KBM-7 (cell line): Measurements from ENCODE around the gene MID1.
A peak's percentile ranks its signal among the peaks of the same experiment; 100 is the strongest.

ENCODE experiments used
- DNase-seq: peaks from one replicate; pipeline ENCODE4 v3.0.0-alpha.2; 2015
- in situ Hi-C: fragments of 300-500 bp; cut with MboI; formaldehyde crosslinking; loops from 2 replicates; pipeline ENCODE4 v1.14.3; 2020; ENCODE audit warnings: low sequenced_read_pairs, low pct_unique_long_range_greater_than_20kb, mixed read lengths

The MID1 gene

GRCh38 chrX:10474913-10475568, 145.3 kb downstream of the MID1 start:
- no peak for DNase-seq
- in situ Hi-C loops, result no loop called here

- no peak for DNase-seq
- in situ Hi-C loops, result no loop called here
These were observed 145.9 kb downstream of the MID1 start for GRCh38 chrX:10474510-10474909.

GRCh38 chrX:10471418-10471817, 149.0 kb downstream of the MID1 start:
- no peak for DNase-seq
- in situ Hi-C loops, result no loop called here

DNA sequence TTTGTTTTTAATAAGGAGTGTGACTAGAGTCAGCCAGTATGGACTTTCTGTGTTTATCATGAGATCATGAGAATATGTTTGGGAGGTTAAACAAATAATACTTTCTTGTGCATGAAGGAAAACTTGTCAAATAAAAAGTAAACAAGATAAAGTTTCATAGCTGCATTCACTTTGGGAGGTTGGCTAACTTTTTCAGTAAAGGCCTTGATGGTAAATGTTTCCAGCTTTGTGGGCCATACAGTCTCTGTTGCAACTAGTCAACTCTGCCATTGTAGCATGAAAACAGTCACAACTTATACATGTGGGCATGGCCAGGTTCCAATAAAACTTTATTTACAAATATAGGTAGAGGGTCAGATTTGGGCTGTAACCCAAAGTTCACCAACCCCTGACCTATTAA, 150.4 kb downstream of the MID1 start:
- DNase-seq, result no peak
- in situ Hi-C loops, result no loop called here

GRCh38 chrX:10467793-10468192, 152.6 kb downstream of the MID1 start:
- DNase-seq, result peak; percentile 50
- in situ Hi-C loops, result no loop called here

GRCh38 chrX:10465254-10465653, 155.1 kb downstream of the MID1 start:
- in situ Hi-C loops, result no loop called here

GRCh38 chrX:10457092-10457491, 163.3 kb downstream of the MID1 start:
- no peak for DNase-seq
- in situ Hi-C loops, result no loop called here

More at GRCh38 chrX:10465254-10465653, 155.1 kb downstream of the MID1 start:
- no peak for DNase-seq

GRCh38 chrX:10453945-10454344, 166.4 kb downstream of the MID1 start:
- in situ Hi-C loops, result no loop called here
- DNase-seq, result no peak

- in situ Hi-C loops, result no loop called here
- DNase-seq, result no peak
These were observed 169.4 kb downstream of the MID1 start for GRCh38 chrX:10450959-10451355.

- in situ Hi-C loops, result no loop called here
- no peak for DNase-seq
These were observed 170.0 kb downstream of the MID1 start for GRCh38 chrX:10450229-10450958.

GRCh38 chrX:10447564-10448214, 172.7 kb downstream of the MID1 start:
- DNase-seq, result no peak
- in situ Hi-C loops, result no loop called here

DNA sequence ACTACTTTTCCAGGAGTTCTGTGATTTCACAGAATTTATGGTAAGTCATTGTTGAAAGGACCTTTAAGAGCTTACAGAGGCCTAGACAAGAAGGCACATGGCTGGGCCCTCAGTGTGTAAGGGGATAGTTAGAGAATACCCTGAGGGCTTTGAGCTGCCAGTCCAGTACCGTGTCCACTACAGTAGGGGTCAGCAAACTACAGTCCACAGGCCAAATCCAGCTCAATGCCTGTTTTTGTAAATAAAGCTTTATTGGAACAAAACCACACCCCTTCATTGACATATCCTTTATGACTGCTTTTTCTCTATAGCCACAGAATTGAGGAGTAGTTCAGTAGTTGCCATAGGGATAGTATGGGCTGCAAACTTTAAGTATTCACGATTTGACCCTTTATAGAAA, 176.2 kb downstream of the MID1 start:
- no peak for DNase-seq
- in situ Hi-C loops, result no loop called here

- in situ Hi-C loops, result no loop called here
- DNase-seq, result no peak
These were observed 178.9 kb downstream of the MID1 start for GRCh38 chrX:10441464-10441863.

DNA sequence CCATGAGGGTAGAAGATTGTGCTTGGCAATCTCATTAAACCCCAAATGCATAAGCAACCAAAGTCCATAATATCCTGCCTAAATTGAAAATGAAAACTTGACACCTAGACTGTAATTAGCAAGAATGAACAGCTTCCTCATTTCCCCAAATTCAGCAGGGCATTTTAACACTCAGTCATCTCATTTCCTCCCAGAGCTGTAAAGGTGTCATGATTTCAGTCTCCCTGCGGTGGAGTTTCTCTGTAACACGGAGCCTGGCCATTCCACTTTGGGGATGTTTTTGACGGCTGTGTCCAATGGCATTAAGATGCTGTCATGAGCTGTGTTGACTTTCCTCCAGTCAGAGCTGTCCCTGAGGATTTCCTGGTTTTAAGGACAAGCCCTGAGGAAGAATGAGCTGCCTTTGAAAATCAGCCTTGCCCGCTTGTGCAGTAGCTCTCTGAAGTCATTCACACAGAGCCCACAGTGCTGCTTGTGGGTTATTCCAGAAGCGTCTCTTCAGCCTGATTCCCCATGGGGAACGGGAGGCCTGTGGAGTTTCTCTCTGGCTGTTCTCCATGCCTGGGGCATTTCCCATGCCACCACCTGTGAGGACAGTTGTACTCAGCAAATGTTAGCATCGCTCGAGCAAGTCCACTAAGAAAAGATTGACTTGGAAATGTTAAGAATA, 187.0 kb downstream of the MID1 start:
- in situ Hi-C loops, result no loop called here
- peak; percentile 3 for DNase-seq

DNA sequence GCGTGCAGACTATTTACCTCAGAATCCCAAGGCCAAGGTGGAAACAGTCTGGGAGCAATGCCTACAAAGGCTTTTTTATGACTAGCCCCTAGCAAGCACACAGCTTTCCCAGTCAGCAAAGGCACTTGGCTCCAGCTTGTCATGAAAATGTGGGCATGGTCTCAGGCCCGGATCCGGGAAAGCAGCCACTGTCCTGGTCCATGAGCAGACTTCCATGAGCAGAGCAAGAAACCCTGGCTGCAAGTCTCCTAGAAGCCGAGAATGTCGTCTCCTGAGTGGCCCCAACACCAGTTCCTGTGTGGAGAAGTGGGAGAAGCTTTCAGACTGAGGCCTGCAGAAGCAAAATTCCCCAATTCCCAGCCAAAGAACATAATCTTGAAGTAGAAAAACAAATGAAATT, 190.5 kb downstream of the MID1 start:
- in situ Hi-C loops, result no loop called here

GRCh38 chrX:10427249-10427648, 193.1 kb downstream of the MID1 start:
- in situ Hi-C loops, result no loop called here
- DNase-seq, result no peak

More for the DNA sequence above, 190.5 kb downstream of the MID1 start:
- DNase-seq, result no peak

DNA sequence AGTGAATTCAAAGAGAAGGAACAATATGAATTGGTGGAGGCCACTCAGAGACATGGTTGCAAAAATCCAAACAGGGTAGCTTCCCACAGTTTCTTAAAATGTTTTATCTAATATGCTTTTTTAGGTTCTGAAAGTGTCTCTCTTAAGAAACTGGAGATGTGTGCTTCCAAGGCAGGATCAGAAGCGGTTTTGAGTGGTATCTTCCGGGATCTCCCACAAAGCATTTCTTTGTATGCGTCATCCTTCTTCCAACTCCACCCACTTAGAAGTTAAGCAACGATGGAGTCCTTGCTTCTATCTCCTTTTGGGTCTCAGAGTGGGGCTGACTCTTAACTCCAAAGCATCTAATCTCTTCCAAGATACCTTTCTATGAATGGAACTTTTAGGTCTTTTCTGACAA, 196.7 kb downstream of the MID1 start:
- in situ Hi-C loops, result no loop called here
- no peak for DNase-seq

DNA sequence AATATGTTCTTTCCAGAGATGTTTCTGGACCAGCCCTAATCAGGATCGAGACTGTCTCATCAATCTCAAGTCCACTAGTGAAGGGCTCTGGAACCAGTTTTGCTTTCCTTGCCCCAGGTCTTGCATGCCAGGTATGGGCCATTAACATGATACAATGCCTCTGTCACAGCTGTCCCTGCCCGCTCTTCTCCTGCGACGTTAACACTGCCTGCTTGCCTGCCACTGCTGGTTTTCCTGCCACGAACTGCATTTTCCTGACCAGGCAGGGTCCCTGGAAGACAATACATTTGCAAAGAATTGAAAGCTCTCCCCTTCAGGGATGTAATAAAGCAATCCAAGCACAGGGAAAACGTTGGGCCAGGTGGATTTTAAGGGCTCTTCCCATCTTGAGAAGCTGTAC, 200.3 kb downstream of the MID1 start:
- DNase-seq, result no peak
- in situ Hi-C loops, result no loop called here

GRCh38 chrX:10416424-10416823, 204.0 kb downstream of the MID1 start:
- in situ Hi-C loops, result no loop called here

More at GRCh38 chrX:10416424-10416823, 204.0 kb downstream of the MID1 start:
- no peak for DNase-seq
